Measurements from ENCODE around the gene KCNIP4.

DNA sequence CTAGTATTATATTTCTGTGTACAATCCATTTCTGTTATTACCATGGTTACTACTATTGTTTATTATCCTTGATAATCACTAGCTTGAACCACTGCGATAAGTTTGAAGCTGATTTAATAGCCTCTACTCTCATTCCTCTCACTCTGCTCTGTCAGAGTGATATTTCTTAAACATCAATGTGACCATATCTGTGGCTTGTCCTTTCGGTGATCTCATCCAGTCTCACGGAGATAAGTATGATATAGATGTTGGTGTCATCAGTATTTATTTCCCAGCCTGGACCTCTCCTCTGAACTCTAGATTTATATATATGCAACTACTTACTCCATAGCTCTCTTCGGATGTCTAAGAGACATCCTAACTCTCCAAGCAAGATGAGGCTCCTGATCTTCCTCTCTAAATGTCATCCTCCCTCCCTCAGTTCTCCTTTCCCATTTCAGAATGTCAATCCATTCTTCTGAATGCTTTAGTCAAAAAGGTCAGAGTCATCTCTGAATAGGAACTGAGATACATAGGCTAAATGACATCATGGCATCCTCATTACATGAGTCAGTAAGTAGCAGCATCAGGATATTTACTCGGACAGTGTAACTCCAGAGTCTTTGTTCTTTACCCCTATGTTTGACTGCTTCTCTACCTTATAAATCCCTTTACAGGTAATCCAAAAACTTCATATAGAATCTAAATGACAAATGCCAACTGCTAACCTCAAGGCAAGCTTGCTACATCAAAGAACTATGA, 1118.8 kb downstream of the KCNIP4 start:
- no peak for TF ChIP-seq POLR2A (IDR thresholded peaks at IDR 0.05)
- TF ChIP-seq CTCF (IDR thresholded peaks at IDR 0.05): no peak
